Measurements from ENCODE around the gene SLIT3.

Gene SLIT3

GRCh38 chr5:168940712-168941111 lies 360.2 kb downstream of the SLIT3 start:
- TF ChIP-seq GATA2 (IDR thresholded peaks at IDR 0.05; ENCODE audit: low read depth, low read length) (no peak), GATA3 (IDR thresholded peaks at IDR 0.05; ENCODE audit: low read depth, low read length) (no peak)

GRCh38 chr5:168939887-168940544 lies 360.9 kb downstream of the SLIT3 start:
- TF ChIP-seq GATA3 (IDR thresholded peaks at IDR 0.05; ENCODE audit: low read depth, low read length) (peak; percentile 55; the same call in 1 of the 2 replicates), GATA2 (IDR thresholded peaks at IDR 0.05; ENCODE audit: low read depth, low read length) (peak; percentile 46; the same call in 1 of the 2 replicates)

- no peak for TF ChIP-seq GATA3 (IDR thresholded peaks at IDR 0.05; ENCODE audit: low read depth, low read length)
- no peak for TF ChIP-seq GATA2 (IDR thresholded peaks at IDR 0.05; ENCODE audit: low read depth, low read length)
Observed at GRCh38 chr5:168939156-168939800, 361.7 kb downstream of the SLIT3 start.

GRCh38 chr5:168936511-168936910 lies 364.4 kb downstream of the SLIT3 start:
- no peak for TF ChIP-seq GATA3 (IDR thresholded peaks at IDR 0.05; ENCODE audit: low read depth, low read length)
- TF ChIP-seq GATA2 (IDR thresholded peaks at IDR 0.05; ENCODE audit: low read depth, low read length) = no peak

- no peak for TF ChIP-seq GATA3 (IDR thresholded peaks at IDR 0.05; ENCODE audit: low read depth, low read length)
- TF ChIP-seq GATA2 (IDR thresholded peaks at IDR 0.05; ENCODE audit: low read depth, low read length) = no peak
Observed at GRCh38 chr5:168935183-168935582, 365.8 kb downstream of the SLIT3 start.

- TF ChIP-seq GATA2 (IDR thresholded peaks at IDR 0.05; ENCODE audit: low read depth, low read length) (no peak), GATA3 (IDR thresholded peaks at IDR 0.05; ENCODE audit: low read depth, low read length) (no peak)
Observed at GRCh38 chr5:168934169-168934568, 366.8 kb downstream of the SLIT3 start.

- TF ChIP-seq GATA3 (IDR thresholded peaks at IDR 0.05; ENCODE audit: low read depth, low read length) (no peak), GATA2 (IDR thresholded peaks at IDR 0.05; ENCODE audit: low read depth, low read length) (no peak)
Observed at GRCh38 chr5:168932400-168933189, 368.3 kb downstream of the SLIT3 start.

- no peak for TF ChIP-seq GATA2 (IDR thresholded peaks at IDR 0.05; ENCODE audit: low read depth, low read length)
- no peak for TF ChIP-seq GATA3 (IDR thresholded peaks at IDR 0.05; ENCODE audit: low read depth, low read length)
Observed at GRCh38 chr5:168931638-168932345, 369.1 kb downstream of the SLIT3 start.

GRCh38 chr5:168929656-168930055 lies 371.3 kb downstream of the SLIT3 start:
- TF ChIP-seq GATA3 (IDR thresholded peaks at IDR 0.05; ENCODE audit: low read depth, low read length) = no peak
- TF ChIP-seq GATA2 (IDR thresholded peaks at IDR 0.05; ENCODE audit: low read depth, low read length) = no peak

GRCh38 chr5:168925160-168925559 lies 375.8 kb downstream of the SLIT3 start:
- TF ChIP-seq GATA3 (IDR thresholded peaks at IDR 0.05; ENCODE audit: low read depth, low read length) = no peak

GRCh38 chr5:168921147-168921866 lies 379.6 kb downstream of the SLIT3 start:
- TF ChIP-seq GATA2 (IDR thresholded peaks at IDR 0.05; ENCODE audit: low read depth, low read length) = no peak
- TF ChIP-seq GATA3 (IDR thresholded peaks at IDR 0.05; ENCODE audit: low read depth, low read length) = no peak

- TF ChIP-seq GATA3 (IDR thresholded peaks at IDR 0.05; ENCODE audit: low read depth, low read length) = no peak
- no peak for TF ChIP-seq GATA2 (IDR thresholded peaks at IDR 0.05; ENCODE audit: low read depth, low read length)
Observed at GRCh38 chr5:168920019-168920810, 380.7 kb downstream of the SLIT3 start.

All from SH-SY5Y (cell line).